Measurements from ENCODE around the gene OR2T8. TPM values are rescaled to one million over a fixed set of nuclear protein-coding genes. Genes with fewer than 3 reads are reported as not detected.
A peak's percentile ranks its signal among the peaks of the same experiment; 100 is the strongest.
"Not testable (repeated sequence)": the region's sequence is repeated elsewhere in the genome, so short reads cannot be mapped to it uniquely, and the experiment has no call there.

Gene OR2T8
- total RNA-seq, 1 experiment from 2014 or later = not detected

GRCh38 chr1:247936415-247936814, 16.4 kb downstream of the OR2T8 start (continued):
- TF ChIP-seq ZBTB33 (IDR thresholded peaks at IDR 0.05; ENCODE audit: extremely low read depth, insufficient replicate concordance, low read length) (no peak), ATF3 (IDR thresholded peaks at IDR 0.05) (no peak)

- H3K4me3 ChIP-seq (replicated peaks in 1 of 2; ENCODE audit: low read depth in 1 of 2, low read length in 2 of 2); H3K4me1 ChIP-seq (ENCODE audit: control insufficient read depth in 1 of 2, insufficient read depth in 2 of 2, low read length in 2 of 2); CTCF ChIA-PET; RAD21 ChIA-PET (ENCODE audit: low non-redundant PET in 1 of 2, low total read pairs in 2 of 2, uncharacterized antibody in 2 of 2, unreplicated experiment in 2 of 2); H3K36me3 ChIP-seq (ENCODE audit: control insufficient read depth in 1 of 2, insufficient read depth in 2 of 2, low read length in 2 of 2); BruUV-seq (replicated peaks); H3K9me2 ChIP-seq (ENCODE audit: insufficient read depth); H3K27ac ChIP-seq (ENCODE audit: low read depth, low read length); H3K4me2 ChIP-seq (ENCODE audit: low read length); H3K27me3 ChIP-seq (ENCODE audit: insufficient read depth, low read length); H3K9me3 ChIP-seq (ENCODE audit: control insufficient read depth in 1 of 2, insufficient read depth in 1 of 2, low read depth in 1 of 2, low read length in 2 of 2); POLR2A ChIA-PET; H2AFZ ChIP-seq (ENCODE audit: low read depth, low read length, poor library complexity, severe bottlenecking); H3K79me2 ChIP-seq (ENCODE audit: insufficient read depth, low read length); H4K20me1 ChIP-seq (ENCODE audit: insufficient read depth); H3K9ac ChIP-seq (ENCODE audit: low read length); intact Hi-C loops (cut with micrococcal nuclease): not testable (repeated sequence)
- peak; percentile 20 to 54 (median 45); a peak in 5 of 6 replicates for TF ChIP-seq CTCF (IDR thresholded peaks at IDR 0.05 in 2 of 3, conservative IDR thresholded peaks at IDR 0.05 in 1 of 3; ENCODE audit: borderline replicate concordance in 1 of 3, insufficient read depth in 1 of 3, low read depth in 2 of 3, low read length in 2 of 3)
- ATAC-seq = peak; percentile 81
- DNase-seq (ENCODE audit: low read depth, low spot score) = peak; percentile 3
These were observed 17.1 kb downstream of the OR2T8 start for GRCh38 chr1:247936965-247937734.
